ENCODE measurements around the gene SGMS1. TPM values are rescaled to one million over a fixed set of nuclear protein-coding genes. Genes with fewer than 3 reads are reported as not detected.

The SGMS1 gene
- total RNA-seq, 1 donor from 2014 or later: 25.6 TPM

GRCh38 chr10:50393784-50394467 lies 229.8 kb downstream of the SGMS1 start:
- Histone ChIP-seq H3K9me3 (ENCODE audit: insufficient read depth, low read depth, low read length) (no peaks in the 10 kb centered on the region), H3K36me3 (ENCODE audit: insufficient read depth, low read length) (no peaks in the 10 kb centered on the region), H3K4me2 (ENCODE audit: low read length) (peak overlapping the region; percentile 24), H4K20me1 (ENCODE audit: insufficient read depth, low read length) (peaks cover 18% of the 10 kb centered on the region), H2AFZ (ENCODE audit: low read depth, low read length) (no peak overlapping the region), H3K4me1 (ENCODE audit: insufficient read depth, low read length) (peaks cover 25% of the 10 kb centered on the region), H3K9ac (ENCODE audit: low read length) (no peak overlapping the region), H3K4me3 (ENCODE audit: insufficient read depth, low read depth, low read length) (no peak overlapping the region), H3K27ac (ENCODE audit: low read depth, low read length) (peak overlapping the region; percentile 67), H3K27me3 (ENCODE audit: insufficient read depth, low read length) (no peaks in the 10 kb centered on the region), H3K79me2 (ENCODE audit: insufficient read depth, low read length) (peaks cover 32% of the 10 kb centered on the region)
- peaks cover 3% of the 10 kb centered on the region for H3K9me3 Mint-ChIP-seq (ENCODE audit: unreplicated experiment)
- FAIRE-seq: no peak
- peak overlapping the region; percentile 47 for H3K27ac Mint-ChIP-seq (ENCODE audit: unreplicated experiment)
- TF ChIP-seq CTCF (IDR thresholded peaks at IDR 0.05; ENCODE audit: insufficient read depth, low read depth, low read length) (no peak), EZH2 (IDR thresholded peaks at IDR 0.05; ENCODE audit: insufficient read depth, low read length) (no peak)
- no peak overlapping the region for H3K4me3 Mint-ChIP-seq (ENCODE audit: unreplicated experiment)
- H3K27me3 Mint-ChIP-seq (ENCODE audit: low read depth, unreplicated experiment): no peaks in the 10 kb centered on the region
- H3K4me1 Mint-ChIP-seq (ENCODE audit: low read depth, unreplicated experiment): peaks cover 32% of the 10 kb centered on the region
- DNase-seq (ENCODE audit: low read depth): peak; percentile 78
- H3K36me3 Mint-ChIP-seq (ENCODE audit: low read depth, unreplicated experiment): no peaks in the 10 kb centered on the region

GRCh38 chr10:50392966-50393718 lies 230.6 kb downstream of the SGMS1 start:
- Mint-ChIP-seq H3K27ac (ENCODE audit: unreplicated experiment) (no peak overlapping the region), H3K4me3 (ENCODE audit: unreplicated experiment) (no peak overlapping the region), H3K27me3 (ENCODE audit: low read depth, unreplicated experiment) (no peaks in the 10 kb centered on the region), H3K36me3 (ENCODE audit: low read depth, unreplicated experiment) (no peaks in the 10 kb centered on the region), H3K9me3 (ENCODE audit: unreplicated experiment) (peaks cover 3% of the 10 kb centered on the region), H3K4me1 (ENCODE audit: low read depth, unreplicated experiment) (peaks cover 32% of the 10 kb centered on the region)
- H3K4me2 ChIP-seq (ENCODE audit: low read length): peak overlapping the region; percentile 54
- peaks cover 25% of the 10 kb centered on the region for H3K4me1 ChIP-seq (ENCODE audit: insufficient read depth, low read length)
- no peak for FAIRE-seq
- no peak overlapping the region for H3K4me3 ChIP-seq (ENCODE audit: insufficient read depth, low read depth, low read length)
- peak; percentile 67 for DNase-seq (ENCODE audit: low read depth)
- peak overlapping the region; percentile 29 for H3K9ac ChIP-seq (ENCODE audit: low read length)
- no peak overlapping the region for H2AFZ ChIP-seq (ENCODE audit: low read depth, low read length)
- no peaks in the 10 kb centered on the region for H3K36me3 ChIP-seq (ENCODE audit: insufficient read depth, low read length)
- H4K20me1 ChIP-seq (ENCODE audit: insufficient read depth, low read length): peaks cover 18% of the 10 kb centered on the region
- H3K27ac ChIP-seq (ENCODE audit: low read depth, low read length): peak overlapping the region; percentile 67
- no peaks in the 10 kb centered on the region for H3K9me3 ChIP-seq (ENCODE audit: insufficient read depth, low read depth, low read length)
- peaks cover 32% of the 10 kb centered on the region for H3K79me2 ChIP-seq (ENCODE audit: insufficient read depth, low read length)
- no peak for TF ChIP-seq EZH2 (IDR thresholded peaks at IDR 0.05; ENCODE audit: insufficient read depth, low read length)
- TF ChIP-seq CTCF (IDR thresholded peaks at IDR 0.05; ENCODE audit: insufficient read depth, low read depth, low read length): no peak
- H3K27me3 ChIP-seq (ENCODE audit: insufficient read depth, low read length): no peaks in the 10 kb centered on the region
